Muscle layer of duodenum (tissue), 2 donors: ENCODE data around the gene CNRIP1.
A peak's percentile ranks its signal among the peaks of the same experiment; 100 is the strongest.

ENCODE experiments used
- H3K27ac ChIP-seq: one replicate; pipeline ENCODE4 v1.7.0; 2013; ENCODE audit warnings: mild to moderate bottlenecking, low read length
- H3K27me3 ChIP-seq: one replicate; pipeline ENCODE4 v1.7.0; 2013; ENCODE audit warnings: low read depth, mild to moderate bottlenecking, control low read depth, low read length
- H3K36me3 ChIP-seq, 2 donors: one replicate each; pipeline ENCODE4 v1.7.0; 2013; ENCODE audit warnings: low read length in 2 of 2, control low read depth in 1 of 2, mild to moderate bottlenecking in 1 of 2; ENCODE audit not compliant: insufficient read depth in 2 of 2, control insufficient read depth in 1 of 2
- H3K4me1 ChIP-seq, 2 donors: one replicate each; pipeline ENCODE4 v1.7.0; 2013; ENCODE audit warnings: low read length in 2 of 2, mild to moderate bottlenecking in 2 of 2, control low read depth in 1 of 2, moderate library complexity in 1 of 2; ENCODE audit not compliant: insufficient read depth in 2 of 2, control insufficient read depth in 1 of 2
- H3K4me3 ChIP-seq, 2 donors: one replicate each; pipeline ENCODE4 v1.7.0; 2013; ENCODE audit warnings: low read length in 2 of 2, low read depth in 1 of 2, mild to moderate bottlenecking in 1 of 2
- H3K9me3 ChIP-seq, 2 donors: one replicate each; pipeline ENCODE4 v1.7.0; 2013; ENCODE audit warnings: low read length in 2 of 2, control low read depth in 1 of 2, mild to moderate bottlenecking in 1 of 2; ENCODE audit not compliant: control insufficient read depth in 1 of 2
- donor health status: healthy.

CNRIP1 gene

DNA sequence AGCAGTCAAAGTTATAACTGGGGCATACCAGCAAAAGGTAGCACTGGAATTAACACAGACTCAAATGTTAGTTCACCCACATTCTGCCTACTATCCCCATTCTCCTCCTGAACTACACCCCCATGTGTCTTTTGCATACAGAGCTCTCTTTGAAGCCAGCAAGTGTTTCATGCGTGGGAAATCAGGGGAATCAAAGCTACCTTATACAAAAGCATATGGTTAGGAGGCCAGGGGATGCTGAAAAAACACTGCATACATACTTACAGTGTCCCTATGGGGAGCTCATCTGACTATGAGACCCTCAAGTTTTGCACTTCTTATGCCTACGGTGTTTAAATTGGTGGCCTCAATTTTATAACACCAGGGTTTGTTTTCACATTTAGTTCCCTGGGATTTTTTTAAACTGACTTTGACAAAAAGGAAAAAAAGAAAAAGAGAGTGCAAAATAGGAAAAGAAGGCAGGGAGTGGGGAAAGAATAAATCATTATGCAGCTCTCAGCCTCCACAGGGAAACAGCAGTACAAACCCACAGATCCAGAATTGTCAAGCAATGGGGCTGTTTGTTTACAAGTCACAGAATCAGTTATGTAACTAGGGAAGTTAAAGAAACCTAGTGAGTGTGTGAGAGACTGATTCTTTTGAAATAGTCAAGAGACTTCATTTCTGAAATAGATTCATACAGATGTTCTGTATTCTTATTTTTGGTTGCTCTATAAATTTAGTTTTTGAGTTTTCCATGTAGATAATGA is 47.3 kb downstream of the CNRIP1 start:
- no peak overlapping the region for H3K4me3 ChIP-seq
- H3K27ac ChIP-seq = no peak overlapping the region
- peaks cover 0 to 5% of the 10 kb centered on the region in 2 donors for H3K4me1 ChIP-seq
- no peaks in the 10 kb centered on the region for H3K36me3 ChIP-seq
- H3K27me3 ChIP-seq = no peaks in the 10 kb centered on the region
- no peaks in the 10 kb centered on the region for H3K9me3 ChIP-seq

GRCh38 chr2:68266655-68267054 is 53.1 kb downstream of the CNRIP1 start:
- no peak overlapping the region for H3K27ac ChIP-seq
- H3K9me3 ChIP-seq = no peaks in the 10 kb centered on the region
- H3K4me3 ChIP-seq = no peak overlapping the region
- no peaks in the 10 kb centered on the region for H3K27me3 ChIP-seq
- H3K36me3 ChIP-seq = no peaks in the 10 kb centered on the region
- H3K4me1 ChIP-seq = no peaks in the 10 kb centered on the region

GRCh38 chr2:68263632-68264031 is 56.1 kb downstream of the CNRIP1 start:
- no peak overlapping the region for H3K27ac ChIP-seq
- H3K9me3 ChIP-seq = no peaks in the 10 kb centered on the region
- no peaks in the 10 kb centered on the region for H3K4me1 ChIP-seq
- no peak overlapping the region for H3K4me3 ChIP-seq
- no peaks in the 10 kb centered on the region for H3K36me3 ChIP-seq
- no peaks in the 10 kb centered on the region for H3K27me3 ChIP-seq

DNA sequence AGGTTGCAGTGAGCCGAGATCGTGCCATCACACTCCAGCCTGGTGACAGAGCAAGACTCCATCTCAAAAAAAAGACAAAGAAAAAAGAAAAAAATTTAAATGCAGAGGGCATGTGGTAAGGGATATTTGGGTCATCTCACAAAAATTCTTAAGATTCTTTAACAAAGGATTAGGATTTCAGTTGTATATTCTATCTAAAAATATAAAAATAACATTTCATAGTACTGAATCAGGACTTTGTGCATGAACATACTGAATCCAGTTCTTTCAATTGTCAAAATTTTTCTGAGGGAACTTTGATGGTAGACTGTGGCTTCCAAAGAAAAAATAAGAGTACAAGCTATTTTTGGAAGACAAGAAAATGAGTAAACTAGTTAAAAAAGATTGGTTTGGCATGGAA is 60.9 kb downstream of the CNRIP1 start:
- Histone ChIP-seq H3K4me1 (peaks cover 0 to 4% of the 10 kb centered on the region in 2 donors), H3K4me3 (no peak overlapping the region), H3K9me3 (no peaks in the 10 kb centered on the region), H3K27me3 (no peaks in the 10 kb centered on the region), H3K36me3 (no peaks in the 10 kb centered on the region), H3K27ac (no peak overlapping the region)

- no peak overlapping the region for H3K27ac ChIP-seq
- H3K4me1 ChIP-seq = peaks cover 0 to 4% of the 10 kb centered on the region in 2 donors
- H3K36me3 ChIP-seq = peaks cover 0 to 9% of the 10 kb centered on the region in 2 donors
- no peaks in the 10 kb centered on the region for H3K27me3 ChIP-seq
- no peak overlapping the region for H3K4me3 ChIP-seq
- no peaks in the 10 kb centered on the region for H3K9me3 ChIP-seq
Measured at GRCh38 chr2:68256093-68256450, 63.7 kb downstream of the CNRIP1 start.

- Histone ChIP-seq H3K36me3 (peaks cover 0 to 9% of the 10 kb centered on the region in 2 donors), H3K4me3 (peak overlapping the region; percentile 91 to 94), H3K9me3 (no peaks in the 10 kb centered on the region), H3K27ac (peak overlapping the region; percentile 98), H3K27me3 (no peaks in the 10 kb centered on the region), H3K4me1 (peaks cover 17 to 18% of the 10 kb centered on the region in 2 donors)
Measured at GRCh38 chr2:68253219-68254068, 66.3 kb downstream of the CNRIP1 start.

- H3K27me3 ChIP-seq = no peaks in the 10 kb centered on the region
- H3K36me3 ChIP-seq = peaks cover 0 to 9% of the 10 kb centered on the region in 2 donors
- peaks cover 24 to 27% of the 10 kb centered on the region in 2 donors for H3K4me1 ChIP-seq
- H3K4me3 ChIP-seq = peak within 1 kb of the TSS; percentile 91 to 95
- H3K9me3 ChIP-seq = no peaks in the 10 kb centered on the region
- H3K27ac ChIP-seq = peak within 1 kb of the TSS; percentile 98
Measured at GRCh38 chr2:68252400-68253218, 67.1 kb downstream of the CNRIP1 start, which contains the start of gene PPP3R1. Gene PPP3R1, minus strand, starts transcription at chr2:68252532. Its CDS starts 405 bp downstream, at chr2:68252127.

- Histone ChIP-seq H3K4me1 (peaks cover 24 to 34% of the 10 kb centered on the region in 2 donors), H3K27ac (peak overlapping the region; percentile 97), H3K27me3 (no peaks in the 10 kb centered on the region), H3K9me3 (no peaks in the 10 kb centered on the region), H3K4me3 (peak overlapping the region; percentile 91 to 95), H3K36me3 (peaks cover 0 to 9% of the 10 kb centered on the region in 2 donors)
Measured at GRCh38 chr2:68251855-68252399, 67.8 kb downstream of the CNRIP1 start.

DNA sequence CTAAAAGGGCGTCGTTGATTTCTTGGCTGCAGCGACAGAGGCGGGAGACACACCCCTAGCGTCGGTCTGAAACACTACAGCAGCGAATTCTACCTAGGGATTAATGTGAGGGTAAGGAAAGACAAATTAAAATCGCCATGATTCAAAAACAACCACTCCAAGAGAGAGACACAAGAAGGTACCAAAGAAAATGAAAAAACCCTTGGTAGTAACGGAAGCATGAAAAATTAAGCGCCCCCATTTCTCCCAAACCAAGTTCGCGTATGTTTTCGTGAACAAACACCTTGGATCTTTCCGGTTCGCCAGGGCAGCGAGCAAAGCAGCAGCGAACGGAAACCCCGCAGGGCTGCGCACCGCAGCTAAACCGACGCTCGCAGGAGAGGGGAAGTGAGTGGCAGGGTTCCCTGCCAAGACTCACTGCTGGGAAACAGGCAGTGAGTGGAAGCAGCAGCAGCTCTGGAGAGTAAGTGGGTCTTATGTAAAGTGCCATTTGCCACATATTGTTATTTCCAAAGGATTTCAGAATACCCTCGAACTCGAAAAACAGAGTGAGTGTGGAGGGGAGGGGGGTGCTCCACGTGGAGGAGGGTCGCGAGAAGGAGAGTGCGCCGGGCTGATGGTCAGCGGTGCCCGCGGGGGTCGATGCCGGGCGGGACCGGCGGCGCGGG is 68.4 kb downstream of the CNRIP1 start:
- H3K9me3 ChIP-seq = no peaks in the 10 kb centered on the region

GRCh38 chr2:68250652-68251186 is 69.0 kb downstream of the CNRIP1 start:
- H3K4me1 ChIP-seq = peaks cover 24 to 46% of the 10 kb centered on the region in 2 donors

More for the DNA sequence above, 68.4 kb downstream of the CNRIP1 start:
- H3K4me3 ChIP-seq = peak overlapping the region; percentile 91 to 95
- peaks cover 24 to 40% of the 10 kb centered on the region in 2 donors for H3K4me1 ChIP-seq
- H3K27ac ChIP-seq = peak overlapping the region; percentile 97
- no peaks in the 10 kb centered on the region for H3K27me3 ChIP-seq
- peaks cover 0 to 9% of the 10 kb centered on the region in 2 donors for H3K36me3 ChIP-seq

More at GRCh38 chr2:68250652-68251186, 69.0 kb downstream of the CNRIP1 start:
- Histone ChIP-seq H3K4me3 (peak overlapping the region; percentile 91 to 95), H3K27me3 (no peaks in the 10 kb centered on the region), H3K27ac (peak overlapping the region; percentile 97), H3K9me3 (no peaks in the 10 kb centered on the region), H3K36me3 (peaks cover 0 to 9% of the 10 kb centered on the region in 2 donors)
